NCI-H748 (cell line): ENCODE results near the gene SLC4A1.

ENCODE experiments used
- DNase-seq: peaks from one replicate; lab custom pipeline; 2025; ENCODE audit not compliant: unreplicated experiment; lab: John Stamatoyannopoulos, UW

SLC4A1 gene

GRCh38 chr17:44267818-44268490 is at the start of gene SLC4A1:
Gene SLC4A1 (minus strand): TSS chr17:44268135. CDS start chr17:44262866, 5,269 bp downstream.
- no peak for DNase-seq

- no peak for DNase-seq
Measured at GRCh38 chr17:44317545-44317944, 49.6 kb upstream of the SLC4A1 start.

- no peak for DNase-seq
Measured at GRCh38 chr17:44315760-44316731, 48.1 kb upstream of the SLC4A1 start.

- peak; percentile 78 for DNase-seq
Measured at GRCh38 chr17:44314869-44315661, 47.1 kb upstream of the SLC4A1 start.

- DNase-seq, result no peak
Measured at GRCh38 chr17:44314524-44314868, 46.6 kb upstream of the SLC4A1 start.

- DNase-seq, result no peak
Measured at GRCh38 chr17:44314031-44314430, 46.1 kb upstream of the SLC4A1 start.

GRCh38 chr17:44312396-44313104 is 44.6 kb upstream of the SLC4A1 start:
- no peak for DNase-seq

DNA sequence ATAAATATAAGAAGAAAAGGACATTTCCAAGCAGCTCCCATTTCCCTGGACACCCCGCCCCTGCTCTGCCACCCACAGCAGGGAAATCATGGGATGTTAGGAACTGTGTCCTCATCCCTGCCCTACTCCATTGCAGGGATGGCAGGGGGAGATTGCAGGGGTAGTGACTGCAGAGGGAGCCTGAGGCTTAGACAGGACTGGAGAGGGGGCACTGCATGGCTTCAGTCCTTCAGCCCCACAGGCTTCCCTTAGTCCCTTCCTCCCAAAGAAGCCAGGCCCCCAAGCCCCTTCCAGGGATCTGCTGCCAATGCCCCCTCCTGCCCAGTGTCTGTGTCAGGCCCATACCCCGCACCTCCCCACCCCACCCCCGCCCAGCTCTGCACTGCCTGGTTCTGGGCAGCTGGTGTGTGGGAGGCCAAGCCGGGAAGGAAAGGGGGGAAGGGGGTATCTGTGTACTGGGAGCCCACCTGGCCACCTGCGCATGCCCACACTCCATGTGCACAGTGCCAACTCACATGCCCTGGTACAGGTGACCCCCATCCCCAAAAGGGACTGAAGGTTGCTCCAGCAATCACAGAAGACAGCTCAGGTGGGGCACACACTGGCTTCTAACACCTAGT is 43.7 kb upstream of the SLC4A1 start:
- DNase-seq, result no peak

DNA sequence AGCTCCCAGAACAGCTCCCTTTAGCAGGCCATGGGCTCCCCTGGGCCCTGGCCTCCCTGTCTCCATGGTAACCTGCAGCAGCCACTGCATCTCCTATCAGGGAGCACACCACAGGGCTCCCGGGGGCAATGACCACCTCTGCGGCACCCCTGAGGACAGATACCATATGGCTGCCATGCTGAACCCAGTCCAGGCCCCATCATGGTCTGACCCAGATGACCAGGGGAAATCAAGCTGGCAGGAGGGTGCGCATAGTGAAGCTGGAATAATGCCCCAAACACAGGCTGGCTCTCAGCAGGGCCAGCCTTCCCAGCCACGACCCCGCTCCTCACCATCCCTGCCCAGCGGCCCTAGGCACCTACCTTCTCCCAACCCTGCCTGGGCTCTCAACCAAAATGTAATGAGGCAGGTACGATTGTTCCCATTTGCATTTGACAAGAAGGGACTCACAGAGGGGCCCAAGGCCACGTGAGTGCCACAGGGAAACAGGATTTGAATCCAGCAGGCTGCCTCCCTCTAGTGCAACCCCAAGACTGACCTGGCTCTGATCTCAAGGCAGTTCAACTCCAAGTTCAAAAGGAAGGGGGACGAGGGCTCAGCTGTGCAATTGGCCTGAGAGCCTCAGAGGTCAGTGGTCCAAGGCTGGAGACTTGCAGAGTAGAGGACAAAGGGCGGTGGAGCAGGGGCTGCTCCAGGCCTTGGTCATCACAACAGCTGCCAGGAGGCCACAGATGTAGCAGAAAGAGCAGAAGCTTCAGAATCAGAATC is 42.9 kb upstream of the SLC4A1 start:
- DNase-seq, result no peak

GRCh38 chr17:44310188-44310587 is 42.3 kb upstream of the SLC4A1 start:
- DNase-seq, result no peak

- no peak for DNase-seq
Measured at GRCh38 chr17:44309472-44309871, 41.5 kb upstream of the SLC4A1 start.

DNA sequence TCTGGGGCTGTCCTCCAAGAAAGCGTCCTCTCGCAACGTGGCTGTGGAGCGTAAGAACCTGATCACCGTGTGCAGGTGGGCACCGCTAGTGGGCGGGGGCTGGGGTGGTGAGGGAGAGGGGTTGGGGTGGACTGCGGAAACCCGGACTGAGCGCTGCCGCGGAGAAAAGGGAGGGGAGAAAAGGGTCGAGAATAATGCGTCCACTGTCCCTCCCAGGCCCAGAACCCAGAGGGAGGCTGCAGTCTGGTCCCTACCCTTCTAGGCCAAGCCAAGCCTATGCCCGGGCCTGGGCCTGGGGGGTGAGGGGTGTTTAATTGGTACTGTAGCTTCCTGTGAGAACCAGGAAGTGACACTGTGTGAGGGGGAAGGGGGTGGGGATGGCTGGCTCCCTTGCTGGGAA is 40.9 kb upstream of the SLC4A1 start:
- peak; percentile 74 for DNase-seq

DNA sequence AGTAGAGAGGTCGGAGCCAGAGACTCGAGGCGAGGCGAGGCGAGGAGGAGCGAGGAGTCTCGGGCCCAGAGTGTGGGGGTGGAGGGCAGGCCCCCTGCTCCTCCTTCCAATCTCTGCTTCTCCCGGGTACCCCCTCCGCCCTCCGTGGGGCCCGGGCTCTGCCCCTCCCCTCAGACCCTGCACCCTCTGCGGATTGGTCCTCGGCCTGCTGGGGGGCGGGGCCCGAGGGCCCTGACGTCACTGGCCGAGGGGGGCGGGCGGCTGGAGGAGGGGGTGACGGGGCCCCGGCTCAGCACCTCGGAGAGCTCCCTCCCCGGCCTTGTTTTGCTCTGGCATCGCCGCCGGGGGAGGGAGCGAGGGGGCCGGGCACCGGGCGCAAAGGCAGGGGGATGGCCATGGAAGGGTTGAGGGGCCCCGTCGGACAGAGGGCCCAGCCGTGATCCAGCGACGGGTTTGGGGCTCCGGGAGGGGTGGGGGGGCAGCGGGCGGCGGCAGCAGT is 40.4 kb upstream of the SLC4A1 start, which contains the start of gene RUNDC3A:
TSS of gene RUNDC3A (plus strand) at position 282 of the 499 bp plus-strand sequence. CDS start 232 bp downstream, outside the sequence.
- peak; percentile 89 for DNase-seq

GRCh38 chr17:44307387-44308186 is 39.7 kb upstream of the SLC4A1 start:
- DNase-seq, result peak; percentile 79

DNA sequence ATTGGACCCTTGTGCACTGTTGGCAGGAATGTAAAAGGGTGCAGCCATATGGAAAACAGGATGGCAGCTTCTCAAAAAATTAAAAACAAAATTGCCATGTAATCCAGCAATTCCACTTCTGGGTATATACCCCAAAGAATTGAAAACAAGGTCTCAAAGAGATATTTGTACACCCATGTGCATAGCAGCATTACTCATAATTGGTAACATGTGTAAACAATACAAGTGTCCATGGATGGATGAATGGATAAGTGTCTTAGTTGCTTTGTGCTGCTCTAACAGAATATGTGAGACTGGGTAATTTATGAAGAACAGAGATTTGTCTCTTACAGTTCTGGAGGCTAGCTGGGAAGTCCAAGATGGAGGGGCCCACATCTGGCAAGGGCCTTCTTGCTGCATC is 36.7 kb upstream of the SLC4A1 start:
- no peak for DNase-seq

GRCh38 chr17:44297975-44298374 is 30.0 kb upstream of the SLC4A1 start:
- DNase-seq, result no peak

DNA sequence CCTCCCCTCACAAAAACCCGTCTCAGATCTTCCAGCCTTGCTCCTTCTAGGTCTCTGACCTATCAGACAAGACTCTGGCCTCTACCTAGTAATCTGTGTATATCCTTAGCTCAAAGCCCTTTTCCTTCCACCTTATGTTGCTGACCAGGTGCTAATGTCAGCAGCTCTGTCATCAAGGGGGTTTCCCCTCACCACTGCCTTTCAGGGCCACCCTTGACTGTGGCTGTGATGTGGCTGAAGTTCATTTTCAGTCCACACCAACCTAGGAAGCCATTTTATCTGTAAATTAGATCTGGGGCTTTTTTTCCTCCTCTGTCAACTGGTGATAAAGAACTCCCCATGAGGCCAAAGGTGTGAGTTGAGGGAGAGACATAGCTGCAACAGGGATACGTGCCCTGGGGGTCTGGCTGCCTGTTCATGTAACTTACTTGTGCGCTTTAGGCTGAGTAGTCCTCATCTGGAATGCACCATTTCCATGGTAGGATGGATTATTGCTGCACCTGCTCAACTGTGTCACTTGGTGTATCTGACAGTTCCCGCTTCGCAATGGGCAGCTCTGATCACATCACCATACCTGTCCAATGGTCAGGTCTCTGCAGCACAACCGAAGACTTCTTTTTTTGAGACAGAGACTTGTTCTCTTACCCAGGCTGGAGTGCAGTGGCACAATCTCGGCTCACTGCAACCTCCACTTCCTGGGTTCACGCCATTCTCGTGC is 25.7 kb upstream of the SLC4A1 start:
- no peak for DNase-seq

DNA sequence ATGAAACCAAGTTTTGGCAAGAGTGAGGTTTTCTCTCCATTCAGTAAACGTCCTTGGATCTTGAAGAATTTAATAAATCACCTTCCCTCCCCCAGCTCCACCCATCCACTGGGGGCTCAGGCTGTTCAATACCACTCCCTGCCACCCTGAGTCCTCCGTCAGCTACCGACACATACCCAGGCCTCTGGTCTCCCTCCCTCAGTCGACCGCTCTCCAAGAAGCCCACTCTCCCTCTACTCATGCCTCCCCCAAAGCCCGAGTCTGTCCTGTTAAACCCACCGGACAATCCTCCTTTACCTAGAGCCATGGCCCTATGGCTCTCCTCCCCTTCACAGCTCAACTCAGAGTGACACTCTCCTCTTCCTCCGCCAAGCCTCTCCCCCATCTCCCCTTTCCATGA is 19.7 kb upstream of the SLC4A1 start:
- DNase-seq, result no peak
